K562 (cell line): ENCODE measurements around the gene CDCA3. TPM values are rescaled to one million over a fixed set of nuclear protein-coding genes. Genes with fewer than 3 reads are reported as not detected.

ENCODE experiments used
- CBX8 ChIP-seq: fragments of 200-600 bp; sonication (generic); IDR thresholded peaks from 2 replicates; pipeline ENCODE4 v1.6.1; 2012; ENCODE audit warnings: borderline replicate concordance, mixed run types, low read depth, mild to moderate bottlenecking, moderate library complexity, mixed read lengths, low read length, control low read depth, inconsistent platforms; ENCODE audit not compliant: poor library complexity, severe bottlenecking; ENCODE audit errors: extremely low read depth
- CEBPG ChIP-seq, 3 experiments: fragments of 200-800 bp in 1 of 3; sonication (Bioruptor generic) in 1 of 3; sonication (generic) in 1 of 3; formaldehyde crosslinking in 1 of 3; IDR thresholded peaks in 2 of 3; conservative IDR thresholded peaks in 1 of 3; 2 replicates each; pipeline versions ENCODE4 v1.6.1 to v1.8.0; 2016 to 2022; ENCODE audit warnings: missing compliant biosample characterization in 2 of 3, missing genetic modification characterization in 2 of 3, mild to moderate bottlenecking in 1 of 3, missing genetic modification reagents in 1 of 3
- CLOCK ChIP-seq: fragments of 250-450 bp; sonication (Bioruptor Pico); IDR thresholded peaks from 2 replicates; pipeline ENCODE4 v1.4.0; 2020; ENCODE audit warnings: mild to moderate bottlenecking, moderate library complexity, borderline replicate concordance
- DACH1 ChIP-seq: fragments of 450-650 bp; IDR thresholded peaks from 2 replicates; pipeline ENCODE4 v1.6.1; 2018; ENCODE audit not compliant: partially characterized antibody
- HIVEP1 ChIP-seq: fragments of 250-450 bp; sonication (Bioruptor Pico); IDR thresholded peaks from 2 replicates; pipeline ENCODE4 v1.4.0; 2020; ENCODE audit warnings: mild to moderate bottlenecking
- HLTF ChIP-seq: fragments of 450-650 bp; IDR thresholded peaks from 2 replicates; pipeline ENCODE4 v1.6.1; 2016
- HOXB6 ChIP-seq: fragments of 250-450 bp; sonication (Bioruptor Pico); IDR thresholded peaks from 2 replicates; pipeline ENCODE4 v1.5.1; 2022; ENCODE audit warnings: mild to moderate bottlenecking, borderline replicate concordance
- LARP7 ChIP-seq: fragments of 450-650 bp; IDR thresholded peaks from 2 replicates; pipeline ENCODE4 v1.6.1; 2016
- MCM3 ChIP-seq: fragments of 450-650 bp; IDR thresholded peaks from 2 replicates; pipeline ENCODE4 v1.6.1; 2016
- NR4A1 ChIP-seq, 2 experiments: fragments of 250-450 bp in 1 of 2; fragments of 450-650 bp in 1 of 2; sonication (Bioruptor Pico) in 1 of 2; IDR thresholded peaks; 2 replicates each; pipeline versions ENCODE4 v1.4.0 to v1.6.1; 2016 to 2020; ENCODE audit warnings: mild to moderate bottlenecking in 2 of 2, missing compliant biosample characterization in 1 of 2, missing genetic modification characterization in 1 of 2, moderate library complexity in 1 of 2
- PHTF2 ChIP-seq: fragments of 250-450 bp; sonication (Bioruptor Pico); IDR thresholded peaks from 2 replicates; pipeline ENCODE4 v1.5.0; 2021; ENCODE audit warnings: mild to moderate bottlenecking
- RFX5 ChIP-seq: IDR thresholded peaks from 2 replicates; pipeline ENCODE4 v1.6.1; 2011; ENCODE audit warnings: low read depth, mild to moderate bottlenecking, improper control_type of control experiment, low read length
- RNF219 ChIP-seq: fragments of 250-450 bp; sonication (Bioruptor Pico); IDR thresholded peaks from 2 replicates; pipeline ENCODE4 v1.5.0; 2022; ENCODE audit warnings: mild to moderate bottlenecking
- STAT5B ChIP-seq: fragments of 250-450 bp; sonication (Bioruptor Pico); IDR thresholded peaks from 2 replicates; pipeline ENCODE4 v1.8.0; 2021; ENCODE audit warnings: mild to moderate bottlenecking, inconsistent platforms
- ZNF561 ChIP-seq: fragments of 450-650 bp; formaldehyde crosslinking; conservative IDR thresholded peaks from 2 replicates; pipeline ENCODE4 v1.4.0; 2020; ENCODE audit warnings: mild to moderate bottlenecking, moderate library complexity
- ZNF77 ChIP-seq: fragments of 250-450 bp; sonication (Bioruptor Pico); IDR thresholded peaks from 2 replicates; pipeline ENCODE4 v1.5.0; 2020
- polyA plus RNA-seq, 8 experiments: library from polyadenylated mRNA; depleted of rRNA in 4 of 8; stranded (reverse) in 5 of 8; unstranded in 3 of 8; fragments of >200 nt; fragmentation: Nextera tagmentation in 2 of 8; fragmentation: Illumina TruSeq in 1 of 8; extraction: Ambion mirVana in 2 of 8; extraction: Trizol in 1 of 8; gene quantifications; 2 replicates each; pipeline versions ENCODE4 v1.2.1 to v1.2.3, GENCODE V29; 2011 to 2014; ENCODE audit warnings: inconsistent platforms in 1 of 8, missing spikeins in 1 of 8
- total RNA-seq, 7 experiments: library from RNA; depleted of rRNA in 6 of 7; stranded (reverse); fragments of >200 nt in 6 of 7; fragmentation: Illumina TruSeq in 2 of 7; extraction: Trizol in 2 of 7; gene quantifications; 2 replicates each; pipeline versions ENCODE4 v1.2.1 to v1.2.3, GENCODE V29; 2011 to 2021; ENCODE audit warnings: low replicate concordance in 1 of 7

The CDCA3 gene
- total and polyA plus RNA-seq, 9 of the 15 experiments (the other 6 are each of a cell fraction or from before 2014, with no cell fraction given) = 24.2 to 80.8 (median 55.1) TPM

- no peak for TF ChIP-seq CEBPG (CRISPR knock-in tag; IDR thresholded peaks at IDR 0.05)
- no peak for TF ChIP-seq CEBPG (tag; conservative IDR thresholded peaks at IDR 0.05 in 1 of 2, IDR thresholded peaks at IDR 0.05 in 1 of 2)
- no peak for TF ChIP-seq RFX5
- TF ChIP-seq LARP7 = peak; percentile 63; the same call in 1 of the 2 replicates
- TF ChIP-seq RNF219 (CRISPR knock-in tag) = no peak
- no peak for TF ChIP-seq HIVEP1 (CRISPR knock-in tag)
- TF ChIP-seq ZNF561 (CRISPR knock-in tag) = no peak
- no peak for TF ChIP-seq HOXB6 (CRISPR knock-in tag)
- TF ChIP-seq PHTF2 (CRISPR knock-in tag) = no peak
- TF ChIP-seq CBX8 = no peak
- no peak for TF ChIP-seq ZNF77 (CRISPR knock-in tag)
- TF ChIP-seq CLOCK (CRISPR knock-in tag) = no peak
- TF ChIP-seq MCM3 = no peak
- no peak for TF ChIP-seq STAT5B (CRISPR knock-in tag)
- TF ChIP-seq NR4A1 (CRISPR knock-in tag; IDR thresholded peaks at IDR 0.05) = no peak
- TF ChIP-seq NR4A1 (tag; IDR thresholded peaks at IDR 0.05) = no peak
- 0 out of 2 replicates have a peak, but pooled peaks have one; percentile 56 for TF ChIP-seq HLTF
- no peak for TF ChIP-seq DACH1
These were observed 22.1 kb downstream of the CDCA3 start (continued) for GRCh38 chr12:6828781-6829535.
